Measurements from ENCODE around the gene SUPT4H1. TPM values are rescaled to one million over a fixed set of nuclear protein-coding genes. Genes with fewer than 3 reads are reported as not detected.

The SUPT4H1 gene
- total RNA-seq, 1 experiment from 2014 or later = 109 TPM

DNA sequence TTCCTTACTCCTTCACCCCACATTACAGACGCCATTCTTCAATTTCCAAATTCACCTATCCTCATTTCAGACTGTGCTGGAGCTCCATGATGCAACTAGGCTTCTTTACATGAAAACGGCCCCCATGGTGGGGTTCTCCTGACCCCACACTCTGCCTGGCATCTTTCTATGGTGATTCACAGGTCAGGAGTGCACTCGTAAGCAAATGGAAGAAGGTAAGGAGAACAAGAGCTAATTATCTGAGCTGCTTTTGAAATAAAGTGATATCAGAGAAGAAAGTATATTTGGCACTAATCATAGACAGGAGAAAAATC lies 27.5 kb upstream of the SUPT4H1 start:
- H3K4me1 ChIP-seq (ENCODE audit: insufficient read depth, low read length) = peaks cover 11% of the 10 kb centered on the region; the same call in 1 of the 2 replicates
- no peaks in the 10 kb centered on the region for H3K79me1 ChIP-seq (ENCODE audit: insufficient read depth, low read depth, low read length, poor library complexity, severe bottlenecking)
- no peaks in the 10 kb centered on the region for H3K79me2 ChIP-seq (ENCODE audit: insufficient read depth, low read length)
- no peak overlapping the region for H2AFZ ChIP-seq (ENCODE audit: low read length)
- H3K27me3 ChIP-seq (ENCODE audit: insufficient read depth, low read length) = no peaks in the 10 kb centered on the region
- H3K14ac ChIP-seq (ENCODE audit: insufficient read depth, low read length) = peak overlapping the region; percentile 69; the same call in 1 of the 2 replicates
- H2BK120ac ChIP-seq (ENCODE audit: low read depth, low read length, poor library complexity, severe bottlenecking) = no peak overlapping the region
- H4K20me1 ChIP-seq (ENCODE audit: control insufficient read depth, insufficient read depth, insufficient read length) = no peaks in the 10 kb centered on the region
- DNase-seq = no peak
- no peak overlapping the region for H3K9ac ChIP-seq (ENCODE audit: extremely low read depth, insufficient read length, low read length)
- no peak overlapping the region for H2BK20ac ChIP-seq (ENCODE audit: low read depth, low read length, poor library complexity, severe bottlenecking)
- no peak overlapping the region for H2BK5ac ChIP-seq (ENCODE audit: insufficient read length, low read length)
- TF ChIP-seq, protein P1, sequence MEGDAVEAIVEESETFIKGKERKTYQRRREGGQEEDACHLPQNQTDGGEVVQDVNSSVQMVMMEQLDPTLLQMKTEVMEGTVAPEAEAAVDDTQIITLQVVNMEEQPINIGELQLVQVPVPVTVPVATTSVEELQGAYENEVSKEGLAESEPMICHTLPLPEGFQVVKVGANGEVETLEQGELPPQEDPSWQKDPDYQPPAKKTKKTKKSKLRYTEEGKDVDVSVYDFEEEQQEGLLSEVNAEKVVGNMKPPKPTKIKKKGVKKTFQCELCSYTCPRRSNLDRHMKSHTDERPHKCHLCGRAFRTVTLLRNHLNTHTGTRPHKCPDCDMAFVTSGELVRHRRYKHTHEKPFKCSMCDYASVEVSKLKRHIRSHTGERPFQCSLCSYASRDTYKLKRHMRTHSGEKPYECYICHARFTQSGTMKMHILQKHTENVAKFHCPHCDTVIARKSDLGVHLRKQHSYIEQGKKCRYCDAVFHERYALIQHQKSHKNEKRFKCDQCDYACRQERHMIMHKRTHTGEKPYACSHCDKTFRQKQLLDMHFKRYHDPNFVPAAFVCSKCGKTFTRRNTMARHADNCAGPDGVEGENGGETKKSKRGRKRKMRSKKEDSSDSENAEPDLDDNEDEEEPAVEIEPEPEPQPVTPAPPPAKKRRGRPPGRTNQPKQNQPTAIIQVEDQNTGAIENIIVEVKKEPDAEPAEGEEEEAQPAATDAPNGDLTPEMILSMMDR (conservative IDR thresholded peaks at IDR 0.05) = no peak
- no peak overlapping the region for H2BK15ac ChIP-seq (ENCODE audit: low read depth, low read length)
- H3T11ph ChIP-seq (ENCODE audit: low read length) = no peak overlapping the region
- Mint-ChIP-seq H3K4me3 (no peak overlapping the region), H3K9me3 (no peaks in the 10 kb centered on the region), H3K36me3 (ENCODE audit: insufficient read depth in 1 of 3, low read depth in 3 of 3) (no peaks in the 10 kb centered on the region), H3K27ac (no peak overlapping the region; a peak in 1 of 7 replicates), H3K27me3 (ENCODE audit: low read depth) (peaks cover 4% of the 10 kb centered on the region; the same call in 1 of the 2 replicates), H3K4me1 (peaks cover 34 to 35% of the 10 kb centered on the region in 2 experiments)
- H3K4ac ChIP-seq (ENCODE audit: low read depth, low read length) = no peak overlapping the region
- H3K27ac ChIP-seq (ENCODE audit: insufficient read length, low read depth, low read length) = no peak overlapping the region
- WGBS (ENCODE audit: extremely low coverage, insufficient read length, low lambda C conversion rate) = no CpG with 5 or more reads among the region's 3 CpGs
- no peak overlapping the region for H4K91ac ChIP-seq (ENCODE audit: insufficient read length, low read depth, low read length)
- no peak overlapping the region for H2BK12ac ChIP-seq (ENCODE audit: insufficient read length, low read depth, low read length)
- H3K23ac ChIP-seq (ENCODE audit: insufficient read length, low read depth, low read length) = no peak overlapping the region
- H4K8ac ChIP-seq (replicated peaks; ENCODE audit: insufficient read length, low read depth, low read length) = no peak overlapping the region
- no peaks in the 10 kb centered on the region for H3K23me2 ChIP-seq (ENCODE audit: insufficient read length, low read depth, low read length, poor library complexity, severe bottlenecking)
- H2AK5ac ChIP-seq (ENCODE audit: insufficient read length, low read length) = no peak overlapping the region
- no peak overlapping the region for H3K18ac ChIP-seq (ENCODE audit: insufficient read length, low read depth, low read length)
- H3K4me2 ChIP-seq (ENCODE audit: insufficient read depth, insufficient read length, low read length) = no peak overlapping the region
- H3K9me3 ChIP-seq (ENCODE audit: control insufficient read depth, low read depth, low read length) = no peaks in the 10 kb centered on the region
- no peak overlapping the region for H4K5ac ChIP-seq (ENCODE audit: insufficient read length, low read depth, low read length)
- no peak overlapping the region for H3K56ac ChIP-seq (ENCODE audit: insufficient read length, low read depth, low read length)

All from H9 (cell line).